OCI-LY3 (cell line): ENCODE measurements around the gene SPAG4.

Source experiments
- CTCF ChIP-seq: fragments of 200-600, 300-600 bp; sonication (generic); IDR thresholded peaks from 2 replicates; pipeline ENCODE4 v1.5.1; 2014; ENCODE audit warnings: antibody characterized with exemption, low read length, low read depth
- EZH2phosphoT487 ChIP-seq: fragments of 200-600 bp; shearing (Covaris generic); IDR thresholded peaks from 2 replicates; pipeline ENCODE4 v1.6.1; 2018; ENCODE audit warnings: antibody characterized with exemption, mixed run types, low read depth

DNA sequence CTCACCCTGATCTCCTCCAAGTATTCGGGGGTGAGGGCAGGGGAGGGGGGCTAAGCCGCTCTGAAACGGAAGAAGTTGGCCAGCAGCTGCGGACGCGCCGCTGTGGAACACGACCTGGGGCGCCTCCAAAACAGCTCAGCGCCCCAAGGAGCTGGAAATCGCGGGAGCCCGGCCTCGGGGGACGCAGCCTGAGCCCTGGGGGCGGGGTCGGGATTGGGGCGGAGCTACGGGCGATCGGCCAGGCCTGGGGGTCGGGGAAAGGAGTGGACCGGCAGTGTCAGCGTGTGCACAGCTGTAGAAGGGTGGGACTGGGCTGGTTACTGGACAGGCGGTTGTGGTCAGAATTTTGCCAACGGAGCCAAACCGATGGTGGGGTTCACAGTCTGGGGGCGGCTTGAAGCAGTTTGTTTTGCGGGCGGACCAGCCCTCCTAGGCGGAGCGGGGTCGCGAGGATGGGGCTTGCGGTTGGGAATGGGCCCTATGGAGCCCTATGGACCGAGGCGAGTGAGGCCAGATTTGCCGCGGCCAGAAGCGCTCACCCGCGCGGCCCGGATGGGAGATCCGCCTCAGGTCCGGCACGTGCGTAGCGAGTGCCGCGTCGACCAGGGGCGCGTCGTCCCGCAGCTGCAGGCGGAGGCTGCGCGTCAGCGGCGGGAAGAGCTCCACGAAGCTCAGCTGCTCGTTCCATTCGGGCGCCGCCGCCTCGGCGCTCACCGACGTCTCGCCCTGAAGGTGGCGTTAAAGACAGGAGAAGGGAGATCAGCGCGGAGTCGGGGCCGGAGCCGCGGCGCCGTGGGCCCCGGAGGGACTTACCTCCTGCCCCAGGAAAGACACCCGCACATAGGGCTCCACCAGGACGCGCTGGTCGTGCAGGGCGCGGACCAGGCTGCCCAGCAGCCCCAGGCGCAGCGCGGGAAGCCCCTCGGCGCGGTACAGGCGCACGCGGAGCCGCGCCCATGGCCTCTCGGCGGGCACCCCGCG is 14.3 kb upstream of the SPAG4 start:
- TF ChIP-seq CTCF (no peak), EZH2phosphoT487 (no peak)
